Endothelial cell of umbilical vein (primary cell): ENCODE measurements around the gene ACOX1.

ENCODE experiments used
- CTCF ChIP-seq, 2 donors: IDR thresholded peaks; 1 replicate in 1 of 2; 2 replicates in 1 of 2; pipeline ENCODE4 v1.5.1; 2011; ENCODE audit warnings: low read length in 2 of 2, mild to moderate bottlenecking in 2 of 2, moderate library complexity in 2 of 2, control low read depth in 1 of 2, inconsistent platforms in 1 of 2, low read depth in 1 of 2; ENCODE audit not compliant: insufficient read depth in 1 of 2; ENCODE audit errors: extremely low read depth in 1 of 2
- EZH2 ChIP-seq: IDR thresholded peaks from 2 replicates; pipeline ENCODE4 v1.6.1; 2012; ENCODE audit warnings: borderline replicate concordance, low read depth, mild to moderate bottlenecking, moderate library complexity, low read length, inconsistent platforms; ENCODE audit not compliant: severe bottlenecking
- FOS ChIP-seq: IDR thresholded peaks from 2 replicates; pipeline ENCODE4 v1.6.1; 2011; ENCODE audit warnings: mild to moderate bottlenecking, low read length, moderate library complexity, borderline replicate concordance; ENCODE audit not compliant: insufficient read depth
- JUN ChIP-seq: IDR thresholded peaks from 2 replicates; pipeline ENCODE4 v1.6.1; 2011; ENCODE audit warnings: borderline replicate concordance, low read depth; ENCODE audit not compliant: insufficient read length, insufficient read depth
- MAX ChIP-seq: IDR thresholded peaks from 2 replicates; pipeline ENCODE4 v1.6.1; 2011; ENCODE audit not compliant: insufficient read depth, insufficient read length
- MYC ChIP-seq: IDR thresholded peaks from one replicate; pipeline ENCODE4 v1.6.1; 2011; ENCODE audit warnings: mild to moderate bottlenecking, low read depth, low read length
- POLR2A ChIP-seq: IDR thresholded peaks from 2 replicates; pipeline ENCODE4 v1.6.1; 2012; ENCODE audit warnings: low read depth, mild to moderate bottlenecking, control low read depth, low read length
- POLR2AphosphoS5 ChIP-seq: IDR thresholded peaks from 2 replicates; pipeline ENCODE4 v1.6.1; 2012; ENCODE audit warnings: low read depth, mild to moderate bottlenecking, control low read depth, low read length, moderate library complexity; ENCODE audit not compliant: insufficient read depth

- TF ChIP-seq CTCF (IDR thresholded peaks at IDR 0.05; ENCODE audit: extremely low read depth in 1 of 2, insufficient read depth in 1 of 2, low read depth in 1 of 2, low read length in 2 of 2): no peak
- no peak for TF ChIP-seq JUN
- TF ChIP-seq EZH2: no peak
- TF ChIP-seq POLR2A: no peak
- TF ChIP-seq MAX: no peak
- TF ChIP-seq POLR2AphosphoS5: no peak
- no peak for TF ChIP-seq MYC
- no peak for TF ChIP-seq FOS
Observed at GRCh38 chr17:75943491-75943890, 35.5 kb downstream of the ACOX1 start.
